HG02763 (cell line): ENCODE results near the gene OXCT1.

Experiments used
- ATAC-seq: cut with Tn5 transposase; IDR thresholded peaks from one replicate; pipeline ENCODE4 v1.9.1; 2021; ENCODE audit warnings: mild to moderate bottlenecking, moderate library complexity; ENCODE audit not compliant: unreplicated experiment

The OXCT1 gene

GRCh38 chr5:41869724-41870626 is at the start of gene OXCT1:
Gene OXCT1 (minus strand): TSS chr5:41870425. CDS start chr5:41870358, 67 bp downstream.
- ATAC-seq = peak; percentile 96

- ATAC-seq = no peak
These were observed 47.9 kb upstream of the OXCT1 start for GRCh38 chr5:41918105-41918504.

- ATAC-seq = no peak
These were observed 38.3 kb upstream of the OXCT1 start for GRCh38 chr5:41908374-41909079.

- no peak for ATAC-seq
These were observed 35.9 kb upstream of the OXCT1 start for GRCh38 chr5:41906151-41906550.

GRCh38 chr5:41903892-41904799 is 33.9 kb upstream of the OXCT1 start, which contains the start of gene RIMOC1:
Gene RIMOC1 (plus strand): TSS chr5:41904344. CDS start chr5:41904368, 24 bp downstream.
- peak; percentile 99 for ATAC-seq

- no peak for ATAC-seq
These were observed 33.2 kb upstream of the OXCT1 start for GRCh38 chr5:41903382-41903891.

- no peak for ATAC-seq
These were observed 26.0 kb upstream of the OXCT1 start for GRCh38 chr5:41896230-41896629.

- peak; percentile 78 for ATAC-seq
These were observed 23.0 kb upstream of the OXCT1 start for GRCh38 chr5:41893074-41893851.

- ATAC-seq = no peak
These were observed 21.8 kb upstream of the OXCT1 start for GRCh38 chr5:41892031-41892430.

GRCh38 chr5:41891066-41891707 is 21.0 kb upstream of the OXCT1 start:
- ATAC-seq = no peak

GRCh38 chr5:41885286-41885685 is 15.1 kb upstream of the OXCT1 start:
- ATAC-seq = no peak

- no peak for ATAC-seq
These were observed 13.7 kb upstream of the OXCT1 start for GRCh38 chr5:41883936-41884335.

- no peak for ATAC-seq
These were observed 13.0 kb upstream of the OXCT1 start for GRCh38 chr5:41883243-41883642.

GRCh38 chr5:41882765-41883164 is 12.5 kb upstream of the OXCT1 start:
- no peak for ATAC-seq

GRCh38 chr5:41878643-41879478 is 8.6 kb upstream of the OXCT1 start:
- ATAC-seq = peak; percentile 74

- ATAC-seq = no peak
These were observed 7.9 kb upstream of the OXCT1 start for GRCh38 chr5:41878173-41878572.

GRCh38 chr5:41877408-41877807 is 7.2 kb upstream of the OXCT1 start:
- ATAC-seq = no peak

GRCh38 chr5:41876678-41877077 is 6.5 kb upstream of the OXCT1 start:
- ATAC-seq = no peak

GRCh38 chr5:41875121-41875520 is 4.9 kb upstream of the OXCT1 start:
- ATAC-seq = no peak
